GM23338 (cell line): ENCODE measurements around the gene ARX. TPM values are rescaled to one million over a fixed set of nuclear protein-coding genes. Genes with fewer than 3 reads are reported as not detected.

Experiments used
- ATAC-seq: fragments of 200-7000 bp; cut with Tn5 transposase; 3 replicates; pipeline ENCODE4 v1.9.1; 2020
- DNase-seq: peaks from one replicate; pipeline ENCODE4 v3.0.0-alpha.2; 2015; ENCODE audit warnings: low spot score
- H2AFZ ChIP-seq: fragments of 200-600 bp; sonication (generic); 2 replicates; pipeline ENCODE4 v1.8.0; 2016; ENCODE audit warnings: antibody characterized with exemption, mild to moderate bottlenecking, moderate library complexity
- H3F3A ChIP-seq: fragments of 200-600 bp; sonication (generic); replicated peaks from 2 replicates; pipeline ENCODE4 v1.8.0; 2017; ENCODE audit warnings: antibody characterized with exemption, mixed run types, low read depth
- H3K27ac ChIP-seq: fragments of 200-600 bp; sonication (generic); 2 replicates; pipeline ENCODE4 v1.6.1; 2016; ENCODE audit warnings: low read depth
- H3K27me3 ChIP-seq: fragments of 200-600 bp; sonication (generic); 2 replicates; pipeline ENCODE4 v1.8.0; 2016; ENCODE audit warnings: mild to moderate bottlenecking, mixed run types, moderate library complexity; ENCODE audit not compliant: insufficient read depth
- H3K36me3 ChIP-seq: fragments of 200-600 bp; sonication (generic); 2 replicates; pipeline ENCODE4 v1.8.0; 2016; ENCODE audit warnings: mild to moderate bottlenecking; ENCODE audit not compliant: insufficient read depth
- H3K4me1 ChIP-seq: fragments of 200-600 bp; sonication (generic); 2 replicates; pipeline ENCODE4 v1.8.0; 2016; ENCODE audit warnings: mild to moderate bottlenecking, moderate library complexity; ENCODE audit not compliant: insufficient read depth
- H3K4me2 ChIP-seq: fragments of 200-600 bp; sonication (generic); 2 replicates; pipeline ENCODE4 v1.7.1; 2017; ENCODE audit warnings: mixed run types
- H3K4me3 ChIP-seq: fragments of 200-600 bp; sonication (generic); 2 replicates; pipeline ENCODE4 v1.6.1; 2016; ENCODE audit warnings: mixed run types
- H3K79me2 ChIP-seq: fragments of 200-600 bp; sonication (generic); replicated peaks from 2 replicates; pipeline ENCODE4 v1.8.0; 2017; ENCODE audit warnings: mild to moderate bottlenecking; ENCODE audit not compliant: insufficient read depth
- H3K9me2 ChIP-seq: fragments of 200-600 bp; sonication (generic); 2 replicates; pipeline ENCODE4 v1.8.0; 2017; ENCODE audit not compliant: insufficient read depth
- H4K20me1 ChIP-seq: fragments of 200-600 bp; sonication (generic); replicated peaks from 2 replicates; pipeline ENCODE4 v1.8.0; 2017; ENCODE audit warnings: mild to moderate bottlenecking; ENCODE audit not compliant: insufficient read depth
- H3K27ac Mint-ChIP-seq: 2 replicates; pipeline ENCODE4 v1.8.0; 2020; ENCODE audit warnings: inconsistent platforms, mild to moderate bottlenecking, moderate library complexity, mixed read lengths
- H3K27me3 Mint-ChIP-seq: 3 replicates; pipeline ENCODE4 v1.8.0; 2022; ENCODE audit warnings: low read depth, mild to moderate bottlenecking, moderate library complexity, mixed read lengths, inconsistent platforms; ENCODE audit not compliant: insufficient read depth, poor library complexity
- H3K36me3 Mint-ChIP-seq: 3 replicates; pipeline ENCODE4 v1.8.0; 2021; ENCODE audit warnings: low read depth, mild to moderate bottlenecking, inconsistent platforms, moderate library complexity, mixed read lengths
- H3K4me1 Mint-ChIP-seq: 3 replicates; pipeline ENCODE4 v1.8.0; 2020; ENCODE audit warnings: mild to moderate bottlenecking, inconsistent platforms, mixed read lengths
- H3K4me3 Mint-ChIP-seq: 3 replicates; pipeline ENCODE4 v1.8.0; 2021; ENCODE audit warnings: moderate library complexity, mild to moderate bottlenecking, inconsistent platforms, mixed read lengths
- H3K9me3 Mint-ChIP-seq: 3 replicates; pipeline ENCODE4 v1.8.0; 2020; ENCODE audit warnings: moderate library complexity, mild to moderate bottlenecking, inconsistent platforms, mixed read lengths
- CTCF ChIP-seq, 2 experiments: fragments of 200-600 bp in 1 of 2; sonication (generic) in 1 of 2; conservative IDR thresholded peaks; 2 replicates each; pipeline versions ENCODE4 v1.5.1 to v1.6.1; 2016 to 2017; ENCODE audit warnings: antibody characterized with exemption in 2 of 2, low read depth in 2 of 2, mild to moderate bottlenecking in 2 of 2, moderate library complexity in 1 of 2
- EZH2 ChIP-seq: fragments of 200-600 bp; sonication (generic); IDR thresholded peaks from one replicate; pipeline ENCODE4 v1.8.0; 2017; ENCODE audit warnings: antibody characterized with exemption, mild to moderate bottlenecking, low read depth; ENCODE audit not compliant: unreplicated experiment
- EZH2phosphoT487 ChIP-seq: fragments of 200-600 bp; sonication (generic); IDR thresholded peaks from one replicate; pipeline ENCODE4 v1.8.1; 2018; ENCODE audit warnings: antibody characterized with exemption; ENCODE audit not compliant: unreplicated experiment
- ZNF331 ChIP-seq: fragments of 250-450 bp; sonication (Bioruptor Pico); IDR thresholded peaks from 2 replicates; pipeline ENCODE4 v1.5.0; 2020; ENCODE audit warnings: low read depth, mild to moderate bottlenecking, moderate library complexity
- polyA plus RNA-seq: library from polyadenylated mRNA; unstranded; fragments of >200 nt; fragmentation: Nextera tagmentation; extraction: Ambion mirVana; gene quantifications from 2 replicates; pipeline ENCODE4 v1.2.1, GENCODE V29; 2016
- total RNA-seq: library from RNA; depleted of rRNA; stranded (reverse); fragments of >200 nt; shearing (Covaris generic); gene quantifications from 2 replicates; pipeline ENCODE4 v1.2.3, GENCODE V29; 2014

Gene ARX
- total and polyA plus RNA-seq, 2 experiments from 2014 or later, result 0.13 TPM; not detected in 1

DNA sequence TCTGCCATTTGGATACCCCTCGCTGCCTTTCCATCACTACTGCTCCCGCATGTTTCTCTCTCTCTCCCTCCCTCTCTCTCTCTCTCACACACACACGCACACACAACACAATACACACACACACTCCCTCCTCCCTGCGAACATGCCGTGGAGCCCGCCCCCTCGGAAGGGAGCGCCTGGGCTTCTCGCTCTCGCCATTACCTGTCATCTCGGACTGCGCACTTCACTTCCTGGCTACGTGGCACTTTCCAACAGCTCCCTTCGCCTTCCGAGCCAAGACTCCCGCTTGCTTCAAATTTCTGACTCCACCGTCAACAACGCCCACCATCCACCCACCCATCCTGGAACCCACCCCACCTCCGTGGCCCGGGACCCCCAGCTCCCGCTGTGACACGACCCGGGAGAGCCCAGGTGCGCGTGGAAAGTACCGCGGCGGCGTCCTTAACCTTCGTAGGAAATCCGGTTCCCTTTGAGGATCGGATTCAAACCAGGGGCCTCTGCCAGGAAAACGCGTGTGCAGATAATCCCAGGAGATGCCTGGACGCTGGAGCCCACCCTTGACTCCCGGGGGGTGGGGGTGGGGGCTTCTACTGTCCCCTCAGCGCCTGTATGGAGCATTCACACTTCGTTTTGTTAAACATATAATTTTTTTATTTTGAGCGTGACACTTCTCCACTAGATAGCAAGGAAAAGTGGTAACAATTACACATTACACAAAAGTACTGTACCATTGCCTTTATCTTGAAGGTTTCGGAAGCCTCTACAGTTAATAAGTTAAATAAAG, 12.5 kb downstream of the ARX start (continued):
- no peak for TF ChIP-seq ZNF331 (CRISPR knock-in tag)

- Mint-ChIP-seq H3K4me1 (peaks cover 38% of the 10 kb centered on the region), H3K27me3 (peaks cover 68% of the 10 kb centered on the region), H3K27ac (no peak overlapping the region), H3K9me3 (no peaks in the 10 kb centered on the region; the same call in 2 of the 3 replicates), H3K36me3 (no peaks in the 10 kb centered on the region; the same call in 2 of the 3 replicates), H3K4me3 (peak overlapping the region; percentile 76)
- Histone ChIP-seq H3K4me3 (peak overlapping the region; percentile 54), H3K9me2 (no peaks in the 10 kb centered on the region), H3K27me3 (peaks cover 94% of the 10 kb centered on the region), H3K27ac (no peak overlapping the region), H4K20me1 (no peaks in the 10 kb centered on the region), H3F3A (no peaks in the 10 kb centered on the region), H3K4me2 (peak overlapping the region; percentile 84), H2AFZ (no peak overlapping the region), H3K4me1 (peaks cover 56% of the 10 kb centered on the region), H3K79me2 (no peaks in the 10 kb centered on the region), H3K36me3 (no peaks in the 10 kb centered on the region)
- no peak for ATAC-seq
- TF ChIP-seq CTCF (conservative IDR thresholded peaks at IDR 0.05; ENCODE audit: low read depth in 2 of 2) (no peak), EZH2 (peak; percentile 49)
- DNase-seq, result no peak
These were observed 13.1 kb downstream of the ARX start for GRCh38 chrX:25002661-25003020.

DNA sequence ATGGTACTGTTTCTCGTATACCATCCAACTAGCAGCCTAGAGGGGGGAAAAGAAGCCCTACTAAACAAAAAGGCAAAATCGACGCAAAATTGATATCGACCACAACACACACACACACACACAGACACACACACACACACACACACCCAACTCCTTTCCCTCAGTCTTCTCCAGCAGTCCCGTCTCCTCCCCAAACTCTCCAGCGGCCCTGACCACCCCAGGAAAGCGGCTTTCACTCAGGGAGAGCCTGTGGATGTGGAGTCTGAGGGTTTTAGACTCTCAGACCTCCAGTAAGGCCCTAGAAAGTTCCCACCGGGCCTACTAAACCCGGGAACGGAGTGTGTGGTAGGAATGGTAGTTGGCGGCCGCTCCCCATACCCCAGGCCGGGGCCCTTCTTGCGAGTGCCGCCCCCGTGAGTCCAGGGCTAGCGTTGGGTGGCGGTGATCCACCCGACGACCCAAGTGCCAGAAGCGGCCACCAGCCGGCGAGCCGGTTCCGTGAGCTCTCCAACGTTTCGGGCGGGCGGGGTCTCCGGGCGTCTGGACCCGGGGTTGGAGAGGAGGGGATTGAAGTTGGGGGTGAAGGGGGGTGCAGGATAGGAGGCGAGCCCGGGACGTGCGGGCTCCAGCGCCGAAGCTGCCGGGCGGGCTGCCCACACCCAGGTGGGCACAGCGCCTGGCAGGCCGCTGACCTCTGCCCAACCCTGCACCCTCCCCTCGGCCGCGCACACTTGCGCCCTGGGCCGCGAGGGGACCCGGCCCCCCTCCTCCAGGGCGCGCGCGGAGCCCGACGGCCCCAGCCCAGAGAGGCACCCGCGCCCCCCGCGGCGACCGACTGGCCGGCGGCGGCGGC, 13.7 kb downstream of the ARX start:
- H3K4me2 ChIP-seq, result peak overlapping the region; percentile 74
- H3K79me2 ChIP-seq, result no peaks in the 10 kb centered on the region
- no peaks in the 10 kb centered on the region for H3K36me3 ChIP-seq
- peak overlapping the region; percentile 49 for H3K4me3 ChIP-seq
- ATAC-seq (peak; percentile 7; the same call in 1 of the 3 replicates), DNase-seq (no peak)
- Mint-ChIP-seq H3K4me1 (peaks cover 38% of the 10 kb centered on the region), H3K36me3 (no peaks in the 10 kb centered on the region; the same call in 2 of the 3 replicates), H3K4me3 (peak overlapping the region; percentile 55), H3K9me3 (no peaks in the 10 kb centered on the region; the same call in 2 of the 3 replicates), H3K27me3 (peaks cover 65% of the 10 kb centered on the region), H3K27ac (no peak overlapping the region)
- TF ChIP-seq EZH2, result peak; percentile 52
- TF ChIP-seq EZH2phosphoT487, result no peak
- peaks cover 92% of the 10 kb centered on the region for H3K27me3 ChIP-seq
- H3K9me2 ChIP-seq, result no peaks in the 10 kb centered on the region
- H4K20me1 ChIP-seq, result no peaks in the 10 kb centered on the region
- peaks cover 61% of the 10 kb centered on the region for H3K4me1 ChIP-seq
- H2AFZ ChIP-seq, result no peak overlapping the region
- H3K27ac ChIP-seq, result no peak overlapping the region
- no peaks in the 10 kb centered on the region for H3F3A ChIP-seq
